ENCODE measurements around the gene PSTPIP1.

PSTPIP1 gene

GRCh38 chr15:77085297-77085696, 90.4 kb downstream of the PSTPIP1 start:
- no peak for TF ChIP-seq CTCF (IDR thresholded peaks at IDR 0.05; ENCODE audit: low read depth, low read length)
- no peak for DNase-seq (ENCODE audit: low read depth, low spot score)
- in situ Hi-C loops (cut with HindIII; ENCODE audit: low sequenced_read_pairs): no loop called here
- no peak overlapping the region for H3K4me3 ChIP-seq (ENCODE audit: low read depth, low read length)

Measured in astrocyte of the spinal cord (primary cell).